NOMO-1 (cell line): ENCODE data around the gene ZNF501.

Experiments used
- DNase-seq, 2 experiments: peaks; one replicate each; lab custom pipeline; 2025; ENCODE audit not compliant: unreplicated experiment in 2 of 2; lab: John Stamatoyannopoulos, UW

ZNF501 gene

GRCh38 chr3:44729384-44729910 is at the start of gene ZNF501:
Gene ZNF501 (plus strand): TSS chr3:44729635. CDS start chr3:44734422, 4,787 bp downstream.
- peak; percentile 45 to 57 for DNase-seq

GRCh38 chr3:44680921-44681455 is 48.4 kb upstream of the ZNF501 start:
- no peak for DNase-seq

- no peak for DNase-seq
Observed at GRCh38 chr3:44682182-44682896, 47.1 kb upstream of the ZNF501 start.

DNA sequence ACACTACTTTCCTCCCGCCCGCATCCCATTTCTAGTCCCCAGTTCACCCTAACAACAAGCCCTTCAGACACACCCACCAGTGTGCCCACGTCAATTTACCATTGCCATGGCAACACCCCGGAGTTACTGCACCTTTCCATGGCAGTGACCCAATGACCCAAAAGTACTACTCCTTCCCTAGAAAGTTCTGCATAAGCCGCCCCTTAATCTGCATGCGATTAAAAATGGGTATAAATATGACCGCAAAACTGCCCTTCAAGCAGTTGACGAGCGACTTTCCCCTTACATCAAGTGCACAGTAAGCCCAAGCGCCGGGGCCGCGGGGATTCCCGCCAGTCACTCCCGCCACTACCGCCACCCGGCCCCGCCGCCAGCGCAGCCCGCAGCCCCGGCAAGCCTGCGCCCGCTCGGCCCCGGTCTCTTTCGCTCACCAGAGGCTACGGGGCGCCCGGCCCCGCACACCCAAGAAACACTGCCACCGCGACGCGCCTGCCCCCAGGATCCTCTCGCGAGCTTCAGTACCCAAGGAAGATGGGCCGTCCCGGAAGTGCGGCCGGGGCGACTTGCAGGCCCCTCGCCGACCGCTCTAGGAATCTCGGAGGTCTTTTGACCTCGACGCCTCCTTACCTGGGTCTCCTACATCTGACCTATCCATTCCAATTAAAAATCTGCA is 44.2 kb upstream of the ZNF501 start:
- peak; percentile 61 to 75 for DNase-seq

- no peak for DNase-seq
Observed at GRCh38 chr3:44687898-44688297, 41.5 kb upstream of the ZNF501 start.

DNA sequence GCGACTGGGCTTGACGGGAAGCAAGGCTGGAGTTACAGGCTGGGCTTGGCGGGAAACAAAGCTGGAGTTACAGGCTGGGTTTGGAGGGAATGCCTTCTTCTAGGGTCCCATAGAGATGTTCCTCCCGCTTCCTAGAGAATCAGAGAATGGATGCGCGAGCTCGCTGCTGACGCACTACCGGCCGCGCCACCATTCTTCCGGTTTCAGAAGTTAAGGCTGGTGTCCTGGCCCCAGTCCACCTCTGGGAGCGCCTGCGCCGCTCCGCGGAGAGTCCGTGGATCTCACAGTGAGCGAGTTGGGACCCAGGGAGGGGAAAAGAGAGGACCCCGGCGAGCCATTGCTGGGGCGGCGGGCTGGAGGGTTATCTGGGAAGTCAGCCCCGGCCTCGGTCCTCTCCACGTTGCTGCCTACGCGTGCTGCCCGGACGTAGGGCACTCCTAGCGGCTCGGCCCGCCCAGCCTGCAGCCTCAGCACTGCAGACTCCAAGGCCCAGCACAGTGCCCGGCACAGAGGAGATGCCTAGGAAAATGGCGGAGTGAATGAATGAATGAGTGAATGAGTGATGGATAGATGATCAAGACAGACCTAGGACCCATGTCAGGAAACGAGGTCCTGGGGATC is 16.9 kb upstream of the ZNF501 start, which contains the start of gene ZNF502:
ZNF502 (plus strand) TSS at position 206 of the 621 bp plus-strand sequence. CDS start 7,602 bp downstream, outside the sequence.
- DNase-seq: no peak

DNA sequence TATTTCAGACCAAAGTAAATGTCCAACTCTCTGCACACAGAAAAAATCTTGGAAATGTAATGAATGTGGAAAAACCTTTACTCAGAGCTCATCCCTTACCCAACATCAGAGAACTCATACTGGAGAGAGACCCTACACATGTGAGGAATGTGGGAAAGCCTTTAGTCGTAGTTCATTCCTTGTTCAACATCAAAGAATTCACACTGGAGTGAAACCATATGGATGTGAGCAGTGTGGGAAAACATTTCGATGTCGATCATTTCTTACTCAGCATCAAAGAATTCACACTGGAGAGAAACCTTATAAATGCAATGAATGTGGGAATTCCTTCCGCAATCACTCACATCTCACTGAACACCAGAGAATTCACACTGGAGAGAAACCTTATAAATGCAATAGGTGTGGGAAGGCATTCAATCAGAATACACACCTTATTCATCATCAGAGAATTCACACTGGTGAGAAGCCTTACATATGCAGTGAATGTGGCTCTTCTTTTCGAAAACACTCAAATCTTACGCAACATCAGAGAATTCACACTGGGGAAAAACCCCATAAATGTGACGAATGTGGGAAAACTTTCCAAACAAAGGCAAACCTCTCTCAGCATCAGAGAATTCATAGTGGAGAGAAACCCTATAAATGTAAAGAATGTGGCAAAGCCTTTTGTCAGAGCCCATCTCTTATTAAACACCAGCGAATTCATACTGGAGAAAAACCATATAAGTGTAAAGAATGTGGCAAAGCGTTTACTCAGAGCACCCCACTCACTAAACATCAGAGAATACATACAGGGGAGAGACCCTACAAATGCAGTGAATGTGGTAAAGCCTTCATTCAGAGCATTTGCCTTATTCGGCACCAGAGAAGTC is 8.0 kb upstream of the ZNF501 start:
- no peak for DNase-seq

DNA sequence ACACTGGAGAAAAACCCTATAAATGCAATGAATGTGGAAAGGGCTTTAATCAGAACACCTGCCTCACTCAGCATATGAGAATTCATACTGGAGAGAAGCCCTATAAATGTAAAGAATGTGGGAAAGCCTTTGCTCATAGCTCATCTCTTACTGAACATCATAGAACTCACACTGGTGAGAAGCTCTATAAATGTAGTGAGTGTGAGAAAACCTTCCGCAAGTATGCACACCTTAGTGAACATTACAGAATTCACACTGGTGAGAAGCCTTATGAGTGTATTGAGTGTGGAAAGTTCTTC is 7.4 kb upstream of the ZNF501 start:
- DNase-seq: no peak

- DNase-seq: no peak
Observed at GRCh38 chr3:44734646-44735168, 5.3 kb downstream of the ZNF501 start.

GRCh38 chr3:44761101-44761423 is 31.6 kb downstream of the ZNF501 start:
- peak in 1 of 2 experiments; percentile 7 for DNase-seq

GRCh38 chr3:44761424-44762169 is 32.2 kb downstream of the ZNF501 start, which contains the start of the genes KIAA1143 and KIF15:
Gene KIAA1143 (minus strand): TSS chr3:44761619. CDS start chr3:44761602, 17 bp downstream.
Gene KIF15 (plus strand): TSS chr3:44761794. CDS start chr3:44761866, 72 bp downstream.
- peak; percentile 92 to 95 for DNase-seq

- peak in 1 of 2 experiments; percentile 37 for DNase-seq
Observed at GRCh38 chr3:44762170-44762677, 32.8 kb downstream of the ZNF501 start.

GRCh38 chr3:44762690-44763089 is 33.3 kb downstream of the ZNF501 start:
- DNase-seq: no peak

DNA sequence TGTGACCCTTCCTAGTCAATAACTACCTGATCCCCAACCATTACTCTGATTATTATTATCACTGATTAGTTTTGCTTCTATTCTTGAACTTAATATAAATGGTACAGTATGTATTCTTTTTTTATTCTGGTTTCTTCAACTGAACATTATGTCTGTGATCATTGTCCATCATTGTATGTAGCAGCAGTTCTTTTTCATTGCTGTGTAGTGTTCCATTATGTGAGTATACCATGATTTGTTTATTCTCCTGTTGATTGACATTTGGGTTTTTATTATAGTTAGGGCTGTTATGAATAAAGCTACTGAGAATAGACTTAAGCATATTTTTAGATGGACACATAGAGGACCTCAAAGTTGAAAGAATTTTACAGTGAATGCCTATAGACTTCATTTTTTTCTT is 34.8 kb downstream of the ZNF501 start:
- no peak for DNase-seq

- DNase-seq: no peak
Observed at GRCh38 chr3:44771424-44772098, 42.1 kb downstream of the ZNF501 start.

- no peak for DNase-seq
Observed at GRCh38 chr3:44772099-44772442, 42.6 kb downstream of the ZNF501 start.

- no peak for DNase-seq
Observed at GRCh38 chr3:44782891-44783290, 53.5 kb downstream of the ZNF501 start.
